Brain pericyte (primary cell): ENCODE results near the gene KLF12.

Experiments
- DNase-seq: peaks from one replicate; pipeline ENCODE4 v3.0.0-alpha.2; 2012; ENCODE audit warnings: low read depth, low spot score

Gene KLF12

DNA sequence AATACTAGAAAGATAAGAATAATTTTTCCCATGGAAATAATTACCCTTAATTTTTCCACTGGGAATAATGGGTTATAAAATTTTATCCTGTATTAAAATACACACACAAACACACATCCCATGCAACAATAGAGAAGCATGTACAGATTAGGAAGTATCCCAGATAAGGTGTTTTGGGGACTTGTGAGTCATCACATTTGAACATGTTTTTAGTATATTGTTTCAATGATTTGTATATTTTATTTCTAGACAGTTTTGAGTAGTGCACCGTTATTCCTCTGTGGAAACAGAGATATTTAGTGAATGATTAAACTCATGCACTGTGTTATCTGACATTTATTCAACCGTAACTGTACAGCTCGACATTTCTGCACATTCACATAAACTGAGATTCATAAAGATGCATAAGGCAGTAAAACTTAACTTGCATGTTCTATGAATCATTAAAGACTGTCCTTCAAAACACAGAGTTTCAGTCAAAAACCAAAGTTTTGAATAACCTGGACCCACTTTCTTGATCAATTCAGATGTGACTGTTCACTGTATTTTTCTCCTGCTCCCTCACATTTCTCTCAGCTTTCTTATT, 30.1 kb downstream of the KLF12 start:
- DNase-seq, result no peak

DNA sequence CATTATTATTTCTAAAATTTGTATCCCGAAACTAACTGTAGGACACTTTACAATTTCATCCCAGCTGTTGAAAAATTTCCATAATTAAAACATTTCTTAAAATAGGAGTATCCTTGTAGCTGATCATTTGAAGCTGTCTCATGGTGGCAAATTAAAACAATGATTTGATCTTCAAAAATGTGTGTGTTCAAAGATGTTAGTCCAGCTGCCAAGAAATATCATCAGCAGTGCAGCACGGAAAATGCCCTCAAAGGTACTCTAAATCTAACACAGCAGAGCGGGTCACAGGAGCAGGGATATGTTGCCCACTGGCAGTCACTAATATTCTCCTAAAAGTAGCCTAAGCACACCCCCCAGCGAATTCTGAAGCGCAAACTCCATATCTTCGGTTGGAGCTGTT, 31.0 kb downstream of the KLF12 start:
- DNase-seq, result no peak

DNA sequence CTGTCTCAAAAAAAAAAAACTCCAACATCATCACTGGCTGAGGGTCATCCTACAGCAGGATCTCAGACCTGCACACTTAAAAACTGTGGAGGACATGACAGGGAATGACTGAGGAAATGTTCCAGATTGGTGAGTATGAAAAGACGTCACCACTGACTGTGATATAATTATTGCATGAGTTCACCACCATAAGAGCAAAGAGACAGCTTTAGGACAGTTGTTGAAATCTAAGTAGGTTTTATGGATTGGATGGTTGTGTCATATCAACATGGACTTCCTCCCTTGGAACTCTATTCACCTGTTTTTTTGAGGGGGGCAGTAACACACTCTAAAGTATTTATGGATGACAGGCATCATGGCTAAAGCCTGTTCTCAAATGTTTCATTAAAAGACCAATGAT, 31.5 kb downstream of the KLF12 start:
- DNase-seq, result no peak

DNA sequence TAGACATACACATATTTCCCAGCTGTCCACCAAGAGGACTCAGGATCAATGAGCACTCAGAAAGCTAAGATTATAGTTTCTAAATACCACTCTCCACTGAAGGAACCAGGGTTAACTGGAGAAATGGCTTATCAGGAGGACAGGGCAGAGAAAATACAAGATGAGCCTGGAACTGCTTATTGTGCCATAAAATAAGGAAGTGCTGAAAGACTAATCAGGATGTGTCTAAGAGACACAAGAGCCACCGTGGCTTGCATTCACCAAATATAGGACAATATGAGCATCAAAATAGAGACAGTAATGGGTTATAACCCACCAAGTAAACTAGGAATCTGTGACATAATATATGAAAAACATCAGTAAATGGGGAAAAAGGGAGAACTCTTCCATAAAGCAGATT, 32.8 kb downstream of the KLF12 start:
- DNase-seq, result no peak

DNA sequence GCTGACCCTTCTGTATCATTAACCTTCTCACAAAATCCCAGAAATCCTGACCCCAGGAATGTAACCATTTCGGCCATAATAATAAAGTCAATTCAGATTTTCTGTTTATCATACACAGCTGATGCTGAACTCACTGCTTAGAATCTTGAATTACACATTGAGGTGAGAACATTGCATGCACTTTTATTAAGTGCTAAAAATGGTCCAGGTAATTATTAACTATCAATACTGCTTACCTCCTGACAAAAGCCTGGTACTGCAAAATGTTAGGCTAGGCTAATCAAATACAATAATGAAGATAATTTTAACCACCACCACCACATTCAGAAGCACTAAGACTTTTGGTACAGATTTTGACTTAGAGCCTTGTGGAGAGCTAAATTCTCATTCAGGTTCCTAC, 36.1 kb downstream of the KLF12 start:
- no peak for DNase-seq

DNA sequence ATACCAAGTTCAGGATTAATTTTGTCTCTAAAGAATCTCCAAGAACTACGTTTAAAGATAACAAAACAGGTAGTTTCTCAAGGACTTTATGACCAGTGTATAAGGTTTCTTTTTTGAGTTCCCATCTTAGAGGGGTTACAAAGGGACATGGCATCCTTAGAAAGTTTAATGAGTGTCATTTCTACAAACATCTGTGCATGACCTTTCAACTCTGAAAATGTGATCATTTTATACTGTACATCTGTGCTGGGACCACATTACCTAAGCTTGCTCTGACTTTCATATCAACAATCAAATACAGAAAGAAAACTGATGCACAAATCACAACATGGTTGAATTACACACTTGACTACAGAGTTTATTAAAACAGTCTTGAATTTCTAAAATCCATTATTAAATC, 37.1 kb downstream of the KLF12 start:
- DNase-seq, result no peak

DNA sequence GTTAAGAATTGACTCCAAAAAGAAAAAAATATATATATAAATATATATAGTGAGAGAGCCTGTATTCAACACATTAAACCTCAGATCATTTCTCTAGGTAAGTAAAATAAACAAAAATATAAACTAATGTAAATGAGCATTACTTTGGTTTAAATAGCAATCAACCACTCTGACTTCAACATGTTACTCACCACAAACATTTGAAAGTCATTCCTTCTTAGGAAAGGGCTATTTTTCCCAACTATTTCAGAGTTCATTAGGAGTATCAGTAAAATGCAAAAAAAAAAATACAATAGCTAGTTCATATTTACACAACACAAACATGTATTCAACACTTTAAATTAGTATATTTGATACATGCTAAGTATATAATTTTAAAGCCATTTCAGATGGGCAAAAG, 40.5 kb downstream of the KLF12 start:
- DNase-seq, result no peak

DNA sequence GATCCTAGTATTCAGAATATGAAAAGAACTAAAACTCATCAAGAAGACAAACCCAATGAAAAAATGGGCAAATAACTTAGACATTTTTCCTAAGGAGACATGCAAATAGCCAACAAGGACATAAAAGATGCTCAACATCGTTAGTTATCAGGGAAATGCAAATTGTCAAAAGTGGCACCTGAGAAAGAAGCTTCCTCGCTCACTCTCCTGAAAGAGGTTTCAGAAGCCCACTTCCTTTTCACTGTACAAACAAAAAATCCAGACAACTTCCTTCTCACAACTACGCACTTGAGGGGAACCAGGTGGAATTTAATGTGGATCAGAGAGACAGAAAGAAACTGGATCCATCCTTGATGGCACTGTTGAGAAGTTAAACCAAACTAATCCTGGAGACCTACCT, 41.5 kb downstream of the KLF12 start:
- DNase-seq, result no peak

DNA sequence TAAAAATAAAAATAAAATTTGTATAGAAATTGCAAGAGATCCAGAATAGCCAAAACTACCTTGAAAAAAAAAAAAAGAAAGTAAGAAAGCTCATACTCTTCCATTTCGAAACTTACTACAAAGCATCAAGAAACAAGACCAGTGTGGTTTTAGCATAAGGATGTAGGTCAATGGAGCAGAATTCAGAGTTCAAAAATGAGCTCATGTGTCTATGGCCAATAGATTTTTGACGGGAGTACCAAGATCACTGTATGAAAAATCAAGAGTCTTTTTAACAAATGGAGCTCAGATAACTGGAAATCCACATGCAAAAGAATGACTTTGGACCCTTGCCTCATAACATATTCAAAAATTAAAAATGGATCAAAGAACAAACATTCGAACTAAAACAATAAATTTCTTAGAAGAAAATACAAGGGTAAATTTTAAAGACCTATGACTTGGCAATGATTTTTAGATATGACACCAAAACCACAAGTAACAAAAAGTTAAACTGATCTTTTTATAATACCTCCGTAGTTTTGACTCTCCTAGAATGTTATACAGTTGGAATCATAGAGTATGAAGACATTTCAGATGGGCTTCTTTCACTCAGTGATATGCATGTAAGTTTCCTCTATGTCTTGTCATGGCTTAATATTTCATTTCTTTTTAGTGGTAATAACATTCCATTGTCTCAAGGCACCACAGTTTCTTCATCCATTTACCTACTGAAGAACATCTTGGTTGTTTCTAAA, 43.2 kb downstream of the KLF12 start:
- no peak for DNase-seq

DNA sequence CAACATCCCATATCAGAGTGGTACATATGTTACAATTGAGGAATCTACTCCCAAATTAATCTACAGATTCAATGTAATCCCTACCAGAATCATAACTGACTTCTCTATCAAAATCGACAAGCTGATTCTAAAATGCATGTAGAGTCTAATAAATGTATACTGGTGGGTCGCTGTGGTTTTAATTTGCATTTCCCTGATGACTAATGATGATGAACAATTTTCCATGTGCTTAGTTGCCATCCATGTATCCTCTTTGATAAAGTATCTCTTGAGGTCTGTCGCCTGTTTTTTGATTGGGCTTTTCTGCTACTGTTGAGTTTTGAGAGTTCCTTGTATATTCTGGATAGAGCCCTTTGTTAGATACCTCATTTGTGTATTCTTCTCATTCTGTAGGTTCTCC, 43.8 kb downstream of the KLF12 start:
- DNase-seq, result no peak

DNA sequence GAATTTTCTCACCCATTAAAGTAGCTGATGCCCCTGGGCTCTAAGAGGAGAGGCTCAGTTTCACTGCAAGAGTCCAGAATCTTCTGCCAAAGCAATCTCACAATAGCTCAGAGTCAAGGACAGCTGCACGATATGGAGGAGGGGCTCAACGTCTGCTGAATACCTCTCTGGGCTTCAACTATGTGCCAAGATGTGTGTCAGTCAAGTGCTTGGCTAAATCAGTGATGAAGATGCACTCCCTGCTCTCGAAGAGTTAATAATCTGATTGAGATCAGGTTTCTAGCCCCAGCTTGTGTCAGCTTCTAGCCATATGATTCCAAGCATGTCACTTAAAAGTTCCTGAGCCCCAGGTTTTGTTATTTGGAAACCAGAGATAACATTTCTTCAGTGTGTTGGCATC, 46.8 kb downstream of the KLF12 start:
- DNase-seq, result no peak
